HG03025 (cell line): ENCODE measurements around the gene PTGS1.
"Not testable (repeated sequence)": the region's sequence is repeated elsewhere in the genome, so short reads cannot be mapped to it uniquely, and the experiment has no call there.

ENCODE experiments used
- ATAC-seq: cut with Tn5 transposase; IDR thresholded peaks from one replicate; pipeline ENCODE4 v1.9.1; 2021; ENCODE audit warnings: mild to moderate bottlenecking, moderate library complexity; ENCODE audit not compliant: unreplicated experiment, low FRiP score

The PTGS1 gene

DNA sequence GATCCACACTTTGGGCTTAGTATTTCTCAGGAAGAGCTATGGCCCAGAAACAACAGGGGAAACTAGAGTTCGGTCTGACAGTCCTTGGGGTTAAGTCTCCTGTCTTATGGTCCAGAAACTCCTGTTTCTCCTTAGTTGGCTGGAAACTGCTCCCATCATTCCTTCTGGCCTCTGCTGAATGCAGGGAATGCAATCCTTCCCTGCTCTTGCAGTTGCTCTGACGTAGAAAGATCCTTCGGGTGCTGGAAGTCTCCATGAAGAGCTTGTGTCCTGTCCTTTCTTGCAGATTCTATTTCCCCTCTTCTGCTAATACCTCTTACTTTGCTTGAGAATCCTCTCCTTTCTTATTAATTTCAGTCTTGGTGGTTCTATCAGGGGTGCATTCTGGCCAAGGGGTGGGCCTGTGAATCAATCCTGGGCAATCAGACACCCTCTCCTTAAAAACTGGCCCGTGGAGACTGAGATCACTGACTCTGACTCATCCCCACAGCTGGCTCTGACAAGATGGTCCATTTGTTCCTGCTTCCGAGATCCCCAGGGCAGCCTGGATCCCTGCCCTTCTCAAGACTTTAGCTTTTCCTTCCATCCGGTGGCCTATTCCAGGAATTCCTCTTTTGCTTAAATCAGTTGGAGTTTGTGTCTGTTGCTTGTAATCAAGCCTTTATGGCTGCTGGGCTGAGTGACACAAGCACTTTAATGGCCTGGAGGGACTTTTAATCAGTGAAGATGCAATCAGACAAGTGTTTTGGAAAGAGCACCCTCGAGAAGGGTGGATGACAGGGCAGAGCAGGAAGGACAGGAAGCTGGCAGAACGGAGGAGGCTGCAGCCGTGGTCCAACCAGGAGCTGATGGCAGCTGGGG, 23.7 kb downstream of the PTGS1 start:
- no peak for ATAC-seq

DNA sequence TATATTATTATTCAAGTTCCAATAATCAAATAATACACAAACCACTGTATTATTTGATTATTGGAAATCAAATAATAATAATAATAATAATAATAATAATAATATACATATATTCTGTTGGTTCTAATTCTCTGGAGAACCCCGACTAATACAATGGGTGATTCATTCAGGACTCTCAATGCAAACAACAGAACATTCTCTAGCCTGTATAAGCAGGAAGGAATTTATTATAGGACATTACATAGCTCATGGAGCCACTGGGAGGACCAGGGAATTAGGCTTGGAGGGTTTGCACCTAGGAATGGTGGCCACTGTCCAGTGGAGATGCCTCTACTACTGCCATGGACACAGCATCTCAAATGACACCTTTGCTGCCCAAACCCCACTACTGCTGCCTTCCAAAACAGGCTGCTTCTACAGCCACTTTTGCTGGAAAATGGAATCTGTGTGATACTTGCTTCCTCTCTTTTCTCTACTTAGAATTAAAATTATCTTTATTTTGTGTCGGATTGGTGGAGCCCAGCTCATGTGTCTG, 25.9 kb downstream of the PTGS1 start:
- no peak for ATAC-seq

- no peak for ATAC-seq
These were observed 26.9 kb downstream of the PTGS1 start for GRCh38 chr9:122397749-122398148.

- no peak for ATAC-seq
These were observed 27.6 kb downstream of the PTGS1 start for GRCh38 chr9:122398371-122398924.

DNA sequence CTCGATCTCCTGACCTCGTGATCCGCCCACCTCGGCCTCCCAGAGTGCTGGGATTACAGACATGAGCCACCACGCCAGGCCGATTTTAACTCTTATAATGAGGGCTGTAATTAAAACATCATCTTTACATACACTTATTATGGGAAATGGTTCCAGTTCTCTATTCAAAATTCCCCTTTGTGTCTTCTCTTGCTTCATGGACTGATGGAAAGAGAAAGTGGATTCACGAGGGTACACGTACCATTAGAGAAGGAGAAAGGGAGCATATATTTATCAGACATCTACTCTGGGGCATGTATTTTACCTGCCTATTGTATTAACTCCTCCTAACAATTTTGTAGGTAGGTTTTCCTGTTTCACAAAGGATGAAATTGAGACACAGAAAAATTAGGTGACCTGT, 31.1 kb downstream of the PTGS1 start:
- ATAC-seq, result no peak

GRCh38 chr9:122402403-122402871, 31.6 kb downstream of the PTGS1 start:
- ATAC-seq, result no peak

DNA sequence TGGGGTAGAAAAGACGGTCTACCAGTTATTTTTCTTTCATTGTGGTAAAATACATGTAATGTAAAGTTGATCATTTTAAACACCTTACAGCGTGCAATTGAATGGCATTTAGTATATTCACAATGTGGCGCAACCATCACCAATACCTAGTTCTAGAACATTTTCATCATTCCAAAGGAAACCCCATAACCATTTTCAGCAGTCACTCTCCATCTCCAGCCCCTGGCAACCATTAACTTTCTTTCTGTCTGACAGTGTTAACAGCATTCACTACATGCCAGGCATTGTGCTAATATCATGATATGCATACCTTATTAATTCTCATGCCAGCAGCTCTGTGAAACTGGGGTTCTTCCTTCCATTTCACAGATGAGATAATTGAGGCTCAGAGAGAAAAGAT, 32.0 kb downstream of the PTGS1 start:
- ATAC-seq, result no peak

GRCh38 chr9:122403381-122404000, 32.7 kb downstream of the PTGS1 start:
- no peak for ATAC-seq

- not testable (repeated sequence) for ATAC-seq
These were observed 34.7 kb downstream of the PTGS1 start for GRCh38 chr9:122405304-122406069.

GRCh38 chr9:122406070-122406890, 35.5 kb downstream of the PTGS1 start:
- ATAC-seq, result no peak

DNA sequence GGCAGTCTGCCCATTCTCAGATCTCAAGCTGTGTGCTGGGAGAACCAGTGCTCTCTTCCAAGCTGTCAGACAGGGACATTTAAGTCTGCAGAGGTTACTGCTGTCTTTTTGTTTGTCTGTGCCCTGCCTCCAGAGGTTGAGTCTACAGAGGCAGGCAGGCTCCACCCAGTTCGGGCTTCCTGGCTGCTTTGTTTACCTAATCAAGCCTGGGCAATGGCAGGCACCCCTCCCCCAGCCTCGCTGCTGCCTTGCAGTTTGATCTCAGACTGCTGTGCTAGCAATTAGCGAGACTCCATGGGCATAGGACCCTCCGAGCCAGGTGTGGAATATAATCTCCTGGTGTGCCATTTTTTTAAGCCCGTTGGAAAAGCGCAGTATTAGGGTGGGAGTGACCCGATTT, 43.3 kb downstream of the PTGS1 start:
- not testable (repeated sequence) for ATAC-seq

DNA sequence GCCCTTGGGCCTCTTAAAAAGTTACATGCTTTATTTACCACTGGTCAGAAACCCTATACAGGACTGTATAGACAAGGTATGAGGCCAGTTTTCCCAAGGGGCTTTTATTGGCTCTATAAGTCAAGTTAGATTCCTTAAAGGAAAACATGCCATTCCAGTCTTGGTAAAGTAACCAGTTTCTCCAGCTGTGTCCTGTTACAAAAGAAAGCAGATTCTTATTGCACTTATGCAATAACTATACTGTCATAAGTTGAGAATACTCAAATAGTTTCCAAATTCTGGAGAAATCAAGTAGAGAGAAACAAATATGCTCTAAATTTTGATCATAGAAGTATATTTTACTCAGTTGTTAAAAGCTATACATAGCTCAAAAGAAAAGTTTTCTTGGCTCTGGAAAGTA, 47.2 kb downstream of the PTGS1 start:
- ATAC-seq, result no peak

GRCh38 chr9:122420315-122420714, 49.5 kb downstream of the PTGS1 start:
- ATAC-seq, result no peak

DNA sequence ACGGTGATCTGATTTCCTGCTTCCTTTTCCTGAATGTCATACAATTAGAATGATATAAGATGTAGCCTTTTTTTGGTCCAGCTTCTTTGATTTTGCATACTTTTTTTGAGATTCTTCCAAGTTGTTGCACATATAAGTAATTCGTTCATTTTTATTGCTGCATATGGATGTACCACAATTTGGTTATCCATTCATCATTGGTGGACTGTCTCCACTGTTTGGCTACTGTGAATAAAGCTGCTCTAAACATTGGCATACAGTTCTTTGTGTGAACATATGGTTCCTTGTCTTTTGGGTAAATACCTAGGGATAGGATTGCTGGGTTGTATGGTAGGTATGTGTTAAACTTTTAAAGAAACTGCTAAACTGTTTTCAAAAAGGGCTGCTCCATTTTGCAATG, 54.3 kb downstream of the PTGS1 start:
- ATAC-seq, result no peak

GRCh38 chr9:122426723-122427122, 55.9 kb downstream of the PTGS1 start:
- no peak for ATAC-seq

- ATAC-seq, result no peak
These were observed 71.7 kb downstream of the PTGS1 start for GRCh38 chr9:122442568-122442967.

- ATAC-seq, result no peak
These were observed 73.4 kb downstream of the PTGS1 start for GRCh38 chr9:122444041-122444733.
